Mesenchymal stem cell (in vitro differentiated cells and primary cell): ENCODE data around the gene NINL.

ENCODE experiments used
- DNase-seq: peaks from one replicate; pipeline ENCODE4 v3.0.0-alpha.2; 2013
- H2AFZ ChIP-seq: one replicate; pipeline ENCODE4 v1.6.1; 2013; ENCODE audit warnings: low read depth, mild to moderate bottlenecking, control low read depth, inconsistent platforms, low read length, moderate library complexity
- H2AK5ac ChIP-seq: 2 replicates; pipeline ENCODE4 v1.6.1; 2013; ENCODE audit warnings: low read length, moderate library complexity, mild to moderate bottlenecking, inconsistent platforms; ENCODE audit not compliant: severe bottlenecking
- H2BK120ac ChIP-seq: one replicate; pipeline ENCODE4 v1.6.1; 2013; ENCODE audit warnings: low read depth, mild to moderate bottlenecking, inconsistent platforms, low read length, moderate library complexity
- H2BK12ac ChIP-seq, 2 experiments: one replicate each; pipeline ENCODE4 v1.6.1; 2013; ENCODE audit warnings: inconsistent platforms in 2 of 2, low read length in 2 of 2, mild to moderate bottlenecking in 2 of 2, moderate library complexity in 2 of 2, control low read depth in 1 of 2
- H2BK15ac ChIP-seq: one replicate; pipeline ENCODE4 v1.6.1; 2013; ENCODE audit warnings: mild to moderate bottlenecking, low read depth, inconsistent platforms; ENCODE audit not compliant: poor library complexity, severe bottlenecking
- H2BK5ac ChIP-seq: 2 replicates; pipeline ENCODE4 v1.6.1; 2013; ENCODE audit warnings: low read depth, mild to moderate bottlenecking, low read length, control low read depth, inconsistent platforms; ENCODE audit not compliant: poor library complexity, severe bottlenecking
- H3K14ac ChIP-seq, 2 experiments: one replicate each; pipeline ENCODE4 v1.6.1; 2013; ENCODE audit warnings: inconsistent platforms in 2 of 2, low read length in 2 of 2, control low read depth in 1 of 2, mild to moderate bottlenecking in 1 of 2, moderate library complexity in 1 of 2
- H3K18ac ChIP-seq, 2 experiments: one replicate each; pipeline ENCODE4 v1.6.1; 2013; ENCODE audit warnings: inconsistent platforms in 2 of 2, low read length in 2 of 2, control low read depth in 1 of 2, low read depth in 1 of 2, mild to moderate bottlenecking in 1 of 2
- H3K23ac ChIP-seq, 2 experiments: one replicate each; pipeline ENCODE4 v1.6.1; 2013; ENCODE audit warnings: inconsistent platforms in 2 of 2, low read length in 2 of 2, mild to moderate bottlenecking in 2 of 2, moderate library complexity in 2 of 2, control low read depth in 1 of 2
- H3K27ac ChIP-seq: 2 replicates; pipeline ENCODE4 v1.5.1; 2013; ENCODE audit warnings: mild to moderate bottlenecking, moderate library complexity, low read length, control low read depth, inconsistent platforms; ENCODE audit not compliant: poor library complexity, severe bottlenecking
- H3K27me3 ChIP-seq, 2 experiments: 2 replicates each; pipeline versions ENCODE4 v1.6.1 to v1.7.0; 2013; ENCODE audit warnings: low read length in 2 of 2, mild to moderate bottlenecking in 2 of 2, moderate library complexity in 2 of 2, control low read depth in 1 of 2, inconsistent platforms in 1 of 2; ENCODE audit not compliant: control insufficient read depth in 1 of 2, insufficient read depth in 1 of 2
- H3K36me3 ChIP-seq, 2 experiments: 2 replicates each; pipeline versions ENCODE4 v1.6.1 to v1.7.0; 2013; ENCODE audit warnings: low read length in 2 of 2, control low read depth in 1 of 2, inconsistent platforms in 1 of 2, low read depth in 1 of 2, mild to moderate bottlenecking in 1 of 2; ENCODE audit not compliant: insufficient read depth in 2 of 2, control insufficient read depth in 1 of 2
- H3K4ac ChIP-seq, 2 experiments: one replicate each; pipeline ENCODE4 v1.6.1; 2013; ENCODE audit warnings: inconsistent platforms in 2 of 2, low read length in 2 of 2, mild to moderate bottlenecking in 2 of 2, moderate library complexity in 2 of 2, control low read depth in 1 of 2, low read depth in 1 of 2
- H3K4me1 ChIP-seq: 2 replicates; pipeline ENCODE4 v1.6.1; 2013; ENCODE audit warnings: low read depth, low read length, control low read depth; ENCODE audit not compliant: control insufficient read depth, insufficient read depth
- H3K4me2 ChIP-seq: 2 replicates; pipeline ENCODE4 v1.6.1; 2013; ENCODE audit warnings: low read length, mild to moderate bottlenecking, inconsistent platforms; ENCODE audit not compliant: poor library complexity, severe bottlenecking
- H3K4me3 ChIP-seq, 2 experiments: 2 replicates each; pipeline versions ENCODE4 v1.5.1 to v1.7.0; 2013; ENCODE audit warnings: low read length in 2 of 2, mild to moderate bottlenecking in 2 of 2, control low read depth in 1 of 2, low read depth in 1 of 2; ENCODE audit not compliant: insufficient read depth in 1 of 2
- H3K79me1 ChIP-seq: replicated peaks from 2 replicates; pipeline ENCODE4 v1.6.1; 2013; ENCODE audit warnings: mild to moderate bottlenecking, control low read depth, low read length, inconsistent platforms; ENCODE audit not compliant: poor library complexity, severe bottlenecking
- H3K9ac ChIP-seq: 2 replicates; pipeline ENCODE4 v1.7.0; 2013; ENCODE audit warnings: mild to moderate bottlenecking, low read length, moderate library complexity
- H3K9me3 ChIP-seq: 2 replicates; pipeline ENCODE4 v1.7.0; 2013; ENCODE audit warnings: mild to moderate bottlenecking, low read length; ENCODE audit not compliant: control insufficient read depth
- H4K8ac ChIP-seq: one replicate; pipeline ENCODE4 v1.6.1; 2013; ENCODE audit warnings: inconsistent platforms, mild to moderate bottlenecking, low read length, moderate library complexity
- H4K91ac ChIP-seq: one replicate; pipeline ENCODE4 v1.6.1; 2013; ENCODE audit warnings: mild to moderate bottlenecking, low read length, inconsistent platforms
- WGBS: methylation state at CpG from one replicate; pipeline ENCODE4 v1.1.7; 2013; ENCODE audit warnings: mixed read lengths; 5-methylcytosine and 5-hydroxymethylcytosine counted together

Gene NINL

GRCh38 chr20:25629816-25630499 is 44.6 kb upstream of the NINL start:
- H4K91ac ChIP-seq: no peak overlapping the region
- no peak overlapping the region for H2AK5ac ChIP-seq
- H3K18ac ChIP-seq: no peak overlapping the region
- H2AFZ ChIP-seq: no peak overlapping the region
- no peaks in the 10 kb centered on the region for H3K4me1 ChIP-seq
- H2BK120ac ChIP-seq: no peak overlapping the region
- H3K4ac ChIP-seq: no peak overlapping the region
- H3K9ac ChIP-seq: no peak overlapping the region
- no peak for DNase-seq
- no peaks in the 10 kb centered on the region for H3K27me3 ChIP-seq
- 96% methylated on average over 6 of the region's 8 CpGs for WGBS
- H4K8ac ChIP-seq: no peak overlapping the region
- H2BK15ac ChIP-seq: no peak overlapping the region
- H2BK5ac ChIP-seq: no peak overlapping the region
- H3K9me3 ChIP-seq: no peaks in the 10 kb centered on the region
- H3K36me3 ChIP-seq: peaks cover 0 to 8% of the 10 kb centered on the region in 2 experiments
- H3K79me1 ChIP-seq: peaks cover 4% of the 10 kb centered on the region
- no peak overlapping the region for H3K4me2 ChIP-seq
- no peak overlapping the region for H3K23ac ChIP-seq
- no peak overlapping the region for H3K4me3 ChIP-seq
- H3K27ac ChIP-seq: no peak overlapping the region
- H2BK12ac ChIP-seq: no peak overlapping the region
- H3K14ac ChIP-seq: no peak overlapping the region

GRCh38 chr20:25626779-25627178 is 41.4 kb upstream of the NINL start:
- Histone ChIP-seq H3K79me1 (peaks cover 12% of the 10 kb centered on the region), H3K9ac (no peak overlapping the region), H2BK120ac (no peak overlapping the region), H3K4me1 (peaks cover 6% of the 10 kb centered on the region), H3K9me3 (no peaks in the 10 kb centered on the region), H2AK5ac (no peak overlapping the region), H3K14ac (no peak overlapping the region), H4K91ac (no peak overlapping the region), H3K4me3 (no peak overlapping the region), H3K27ac (no peak overlapping the region), H2BK12ac (no peak overlapping the region), H3K23ac (no peak overlapping the region), H2BK5ac (no peak overlapping the region), H3K18ac (no peak overlapping the region), H2BK15ac (no peak overlapping the region), H2AFZ (no peak overlapping the region), H3K4ac (no peak overlapping the region), H3K4me2 (no peak overlapping the region), H4K8ac (no peak overlapping the region), H3K36me3 (no peaks in the 10 kb centered on the region), H3K27me3 (no peaks in the 10 kb centered on the region)
- DNase-seq: no peak
- 69% methylated on average over 9 of the region's 9 CpGs for WGBS

- Histone ChIP-seq H3K4ac (peak overlapping the region; percentile 85 to 95), H4K91ac (peak overlapping the region; percentile 95), H3K79me1 (peaks cover 21% of the 10 kb centered on the region), H3K4me2 (peak overlapping the region; percentile 68), H3K9me3 (no peaks in the 10 kb centered on the region), H3K36me3 (peaks cover 0 to 7% of the 10 kb centered on the region in 2 experiments), H3K27ac (peak overlapping the region; percentile 89), H3K14ac (peak overlapping the region in 1 of 2 experiments; percentile 92), H2BK12ac (no peak overlapping the region), H3K18ac (peak overlapping the region; percentile 90 to 98), H3K9ac (peak overlapping the region; percentile 98), H3K23ac (peak overlapping the region in 1 of 2 experiments; percentile 87), H2BK120ac (peak overlapping the region; percentile 80), H3K27me3 (no peaks in the 10 kb centered on the region), H2AK5ac (no peak overlapping the region), H2AFZ (peak overlapping the region; percentile 68), H2BK5ac (peak overlapping the region; percentile 19), H4K8ac (peak overlapping the region; percentile 99), H2BK15ac (no peak overlapping the region), H3K4me1 (peaks cover 6% of the 10 kb centered on the region), H3K4me3 (peak overlapping the region; percentile 92 to 93)
- 48% methylated on average over 17 of the region's 17 CpGs for WGBS
- DNase-seq: no peak
These were observed 39.2 kb upstream of the NINL start for GRCh38 chr20:25624500-25624939.

DNA sequence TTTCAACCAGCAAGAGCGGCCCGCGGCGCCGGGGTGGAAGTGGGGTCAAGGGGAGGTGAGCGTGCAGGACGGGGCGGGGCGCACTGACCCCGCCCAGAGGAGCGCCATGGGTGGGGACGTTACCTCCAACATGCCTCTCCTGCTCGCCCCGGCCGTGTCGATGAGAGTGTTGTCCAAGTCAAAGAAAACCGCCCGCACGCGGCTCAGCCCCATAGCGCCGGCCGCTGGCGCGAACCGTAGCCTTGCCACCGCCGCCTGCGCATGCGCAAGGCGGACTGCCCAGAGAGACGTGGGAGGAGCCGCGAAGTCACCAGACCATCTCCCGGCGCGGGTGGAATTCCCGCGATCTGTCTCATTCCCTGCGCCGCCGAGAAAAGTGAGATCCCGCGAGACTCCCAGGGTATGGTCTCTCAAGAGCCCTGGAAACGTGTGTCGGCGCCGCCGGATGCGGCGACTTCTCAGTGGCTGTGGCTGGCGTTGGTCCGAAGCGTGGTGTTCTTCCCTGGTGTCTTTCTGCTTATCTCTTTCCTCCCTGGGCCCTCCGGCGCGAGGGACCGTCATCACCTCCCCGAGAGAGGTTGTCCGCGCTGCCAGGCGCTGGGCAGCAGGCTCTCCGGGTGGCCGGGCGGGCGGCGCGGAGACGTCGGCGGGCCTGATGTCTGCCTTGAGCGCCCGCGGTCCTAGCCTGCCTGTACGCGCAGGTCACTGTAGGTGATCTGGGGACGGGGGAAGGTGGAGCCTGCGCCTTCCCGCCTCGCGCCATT is 38.6 kb upstream of the NINL start, which contains the start of gene NANP:
NANP (minus strand) TSS at position 279 of the 764 bp plus-strand sequence; CDS start at position 213, 66 bp downstream.
- H3K27ac ChIP-seq: peak within 1 kb of the TSS; percentile 89
- H4K91ac ChIP-seq: peak within 1 kb of the TSS; percentile 95
- peak within 1 kb of the TSS; percentile 82 to 99 for H3K14ac ChIP-seq
- peak; percentile 99 for DNase-seq
- no peaks in the 10 kb centered on the region for H3K9me3 ChIP-seq
- peak within 1 kb of the TSS; percentile 98 to 99 for H3K18ac ChIP-seq
- H3K79me1 ChIP-seq: peaks cover 24% of the 10 kb centered on the region
- H3K36me3 ChIP-seq: peaks cover 0 to 7% of the 10 kb centered on the region in 2 experiments
- H2BK120ac ChIP-seq: peak within 1 kb of the TSS; percentile 85
- H3K4ac ChIP-seq: peak within 1 kb of the TSS; percentile 95 to 96
- H3K4me2 ChIP-seq: peak within 1 kb of the TSS; percentile 97
- H4K8ac ChIP-seq: peak within 1 kb of the TSS; percentile 99
- H2AK5ac ChIP-seq: no peak within 1 kb of the TSS
- 2% methylated on average over 81 of the region's 81 CpGs for WGBS
- peak within 1 kb of the TSS; percentile 98 for H3K9ac ChIP-seq
- H3K4me3 ChIP-seq: peak within 1 kb of the TSS; percentile 92 to 93
- no peaks in the 10 kb centered on the region for H3K27me3 ChIP-seq
- peak within 1 kb of the TSS; percentile 82 for H2BK15ac ChIP-seq
- peak within 1 kb of the TSS; percentile 77 for H2BK5ac ChIP-seq
- peak within 1 kb of the TSS; percentile 87 to 97 for H3K23ac ChIP-seq
- peaks cover 6% of the 10 kb centered on the region for H3K4me1 ChIP-seq
- H2AFZ ChIP-seq: peak within 1 kb of the TSS; percentile 83
- H2BK12ac ChIP-seq: peak within 1 kb of the TSS in 1 of 2 experiments; percentile 87
